ENCODE measurements around the gene QPCT. TPM values are rescaled to one million over a fixed set of nuclear protein-coding genes. Genes with fewer than 3 reads are reported as not detected.

QPCT gene
- total RNA-seq, 2 donors from 2014 or later = 3.2 to 4.3 TPM

DNA sequence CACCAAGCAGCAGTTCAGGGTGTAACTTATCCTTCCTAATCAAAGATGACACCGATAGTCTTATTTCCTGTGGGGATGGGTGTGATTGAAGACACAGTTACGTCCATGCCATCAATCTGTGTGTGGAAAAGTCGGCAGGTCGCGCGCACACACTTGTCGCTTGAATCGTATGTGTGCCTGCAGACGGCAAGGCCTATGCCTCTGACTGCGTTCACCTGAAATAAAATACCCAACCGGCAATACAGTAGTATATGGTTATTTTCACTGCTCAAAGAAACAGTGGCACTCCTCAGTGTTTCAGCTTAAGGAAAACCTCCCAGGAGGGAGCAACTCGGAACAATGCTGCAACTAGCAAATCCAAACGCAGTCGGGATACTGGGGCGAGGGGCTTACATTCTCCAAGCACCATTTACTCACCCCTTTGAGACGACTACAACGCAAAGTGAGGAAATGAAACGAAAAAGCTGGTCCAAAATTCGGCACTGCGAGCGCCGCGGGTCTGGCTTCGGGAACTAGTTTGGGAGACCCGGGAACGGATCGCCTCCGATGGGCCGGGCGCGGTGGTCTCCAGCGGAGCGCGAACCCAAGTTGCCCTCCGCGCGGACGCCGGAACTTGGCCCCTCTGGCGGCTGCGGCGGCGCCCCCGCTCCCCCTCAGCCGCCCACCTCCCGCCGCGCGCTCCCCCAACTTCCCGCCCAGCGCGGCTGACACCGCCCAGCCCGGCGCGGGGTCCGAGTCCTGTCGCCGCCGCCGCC, 20.5 kb upstream of the QPCT start:
- intact Hi-C loops (cut with DNase I) = no loop called here

DNA sequence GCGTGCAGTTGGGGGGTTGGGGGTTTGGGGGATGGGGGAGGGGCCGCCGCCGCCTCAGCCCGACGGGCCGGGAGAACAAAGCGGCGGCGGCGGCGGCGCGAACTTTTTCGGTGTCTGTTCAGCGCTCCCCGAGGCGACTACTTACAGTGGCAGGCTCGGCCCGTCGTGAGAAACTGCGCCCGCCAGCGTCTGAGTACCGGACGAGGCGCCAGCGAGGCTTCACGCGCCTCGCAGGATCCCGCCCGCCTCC, 20.0 kb upstream of the QPCT start:
- DNase-seq (ENCODE audit: low spot score) = peak; percentile 94
- intact Hi-C loops (cut with DNase I) = no loop called here

More for the DNA sequence above, 20.5 kb upstream of the QPCT start:
- no peak for DNase-seq (ENCODE audit: low spot score)

DNA sequence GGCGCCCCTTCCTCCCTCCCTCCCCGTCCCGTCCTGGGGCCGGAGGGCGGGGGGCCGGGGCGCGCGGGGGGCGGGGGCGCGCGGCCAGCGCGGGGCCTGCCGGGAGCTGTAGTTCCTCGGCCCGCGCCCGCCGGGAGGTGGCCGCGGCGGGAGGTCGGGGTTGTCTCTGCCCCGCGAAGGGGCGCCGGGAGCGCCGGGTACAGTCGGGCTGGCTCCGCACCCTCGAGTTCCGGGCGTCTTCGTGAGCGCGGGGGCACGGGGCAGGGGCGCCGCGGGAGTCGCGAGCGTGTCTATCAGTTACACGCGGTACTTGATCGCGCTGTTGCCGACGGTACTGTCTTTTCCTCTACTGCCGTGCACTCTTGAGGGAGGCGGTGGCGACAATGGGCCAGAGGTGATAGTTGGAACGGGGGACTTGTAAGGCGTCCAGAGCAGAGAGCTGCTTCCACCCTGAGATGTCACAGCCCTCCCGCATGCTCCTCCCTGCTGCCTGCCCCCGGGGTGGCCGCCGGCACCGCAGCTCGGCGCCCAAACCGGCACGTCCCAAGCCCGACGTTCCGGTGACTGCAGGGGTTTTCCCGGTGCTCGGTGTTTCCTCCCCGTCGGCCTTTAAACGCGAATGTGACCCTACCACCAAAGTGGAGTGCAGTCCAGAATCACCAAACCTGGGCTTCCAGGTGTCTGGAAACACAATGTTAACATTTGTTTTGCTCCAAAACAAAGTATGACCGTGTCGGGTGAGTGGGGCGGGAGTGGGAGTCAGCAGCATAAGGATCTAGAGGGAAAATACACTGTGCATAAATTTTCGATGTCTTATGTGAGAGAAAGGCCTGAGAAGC, 19.4 kb upstream of the QPCT start, which contains the start of gene PRKD3:
Gene PRKD3, minus strand, starts transcription at position 48 of the 839 bp plus-strand sequence. CDS start 8,309 bp downstream, outside the sequence.
- intact Hi-C loops (cut with DNase I) = no loop called here
- peak; percentile 89 for DNase-seq (ENCODE audit: low spot score)

DNA sequence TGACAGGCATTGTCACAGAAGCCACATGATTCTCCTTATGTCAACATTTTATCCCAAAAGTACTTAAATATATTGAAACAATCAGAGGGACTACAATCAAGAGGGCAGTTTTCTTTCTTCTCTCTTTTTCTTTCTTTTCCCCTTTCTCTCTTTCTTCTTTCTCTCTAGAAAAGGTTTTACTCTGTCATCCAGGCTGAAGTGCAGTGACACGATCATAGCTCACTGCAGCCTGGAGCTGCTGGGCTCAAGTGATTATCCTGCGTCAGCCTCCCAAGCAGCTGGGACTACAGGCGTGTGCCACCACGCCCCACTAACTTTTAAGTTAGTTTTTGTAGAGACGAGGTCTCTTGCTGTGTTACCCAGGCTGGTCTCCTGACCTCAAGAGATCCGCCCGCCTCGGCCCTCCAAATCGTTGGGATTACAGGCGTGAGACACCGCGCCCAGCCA, 18.8 kb upstream of the QPCT start:
- DNase-seq (ENCODE audit: low spot score) = no peak
- intact Hi-C loops (cut with DNase I) = no loop called here

DNA sequence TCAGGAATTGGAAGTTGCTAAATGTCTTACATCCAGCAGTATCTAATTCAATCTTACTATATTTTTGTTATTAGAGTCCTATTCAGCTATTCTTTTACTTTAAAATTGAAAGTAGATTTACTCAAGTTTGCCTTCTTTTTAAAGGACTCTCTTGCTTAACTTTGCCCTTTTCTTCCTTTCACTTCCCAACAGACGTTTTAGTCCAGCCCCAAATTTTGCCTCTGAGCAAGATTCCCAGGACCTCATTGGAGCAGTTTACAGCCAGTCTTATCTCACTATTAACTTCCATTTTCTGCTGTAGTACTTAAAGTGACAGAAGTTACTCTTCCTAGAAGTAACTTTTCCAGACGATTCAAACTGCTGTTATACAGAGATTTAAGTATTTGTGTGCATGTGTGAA, 18.1 kb upstream of the QPCT start:
- DNase-seq (ENCODE audit: low spot score) = no peak
- intact Hi-C loops (cut with DNase I) = no loop called here

DNA sequence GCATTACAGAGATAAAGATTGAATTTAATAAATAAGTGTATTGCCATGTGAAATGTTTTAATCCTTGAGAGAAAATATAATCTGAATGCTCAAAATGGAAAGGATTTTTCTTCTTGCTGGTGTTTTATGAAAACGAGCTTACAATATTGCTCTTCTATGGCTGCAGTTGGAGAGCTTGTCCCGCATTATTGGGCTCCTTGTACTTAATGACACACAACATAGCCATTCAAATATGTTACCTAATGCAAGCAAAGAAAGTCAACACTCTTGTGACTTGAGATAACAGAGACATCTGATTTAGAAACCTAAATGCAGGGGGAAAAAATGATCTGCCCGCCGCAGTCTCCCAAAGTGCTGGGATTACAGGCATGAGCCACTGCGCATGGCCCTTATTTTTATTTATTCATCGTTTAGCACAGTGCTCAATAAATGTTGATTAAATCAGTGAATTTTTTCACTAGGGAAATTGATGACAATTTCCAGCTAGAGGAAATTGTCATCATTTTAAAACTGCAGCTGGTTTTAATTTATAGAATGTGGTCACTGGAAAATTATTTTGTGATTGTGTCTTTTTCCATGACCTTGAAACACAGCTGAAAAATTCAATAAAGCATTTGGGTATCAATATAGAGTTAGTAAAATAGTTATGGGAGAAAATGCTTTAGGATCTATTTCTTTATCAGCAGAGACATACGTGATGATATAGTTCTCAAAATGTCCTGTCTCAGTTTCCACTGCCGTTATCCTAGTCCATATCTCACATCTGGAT, 17.4 kb upstream of the QPCT start:
- intact Hi-C loops (cut with DNase I) = no loop called here
- no peak for DNase-seq (ENCODE audit: low spot score)

DNA sequence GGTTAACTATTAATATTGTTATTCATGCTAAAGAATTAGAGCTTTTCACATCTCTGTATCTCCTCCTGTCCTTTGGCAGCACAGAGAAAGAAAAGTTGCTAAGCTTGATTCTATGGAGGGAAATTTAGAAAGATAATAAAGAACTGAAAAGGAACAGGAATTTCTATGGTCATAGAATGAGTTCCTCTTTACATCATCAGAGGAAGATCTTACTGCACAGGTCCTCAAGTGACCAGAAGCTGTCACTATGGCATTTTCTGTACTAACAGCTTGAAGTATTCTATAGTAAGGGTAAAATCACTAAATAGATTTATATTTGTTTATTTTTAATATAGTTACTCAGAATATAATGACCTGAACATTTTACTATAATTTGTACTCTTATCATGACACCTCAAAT, 13.7 kb upstream of the QPCT start:
- intact Hi-C loops (cut with DNase I) = no loop called here
- no peak for DNase-seq (ENCODE audit: low spot score)

DNA sequence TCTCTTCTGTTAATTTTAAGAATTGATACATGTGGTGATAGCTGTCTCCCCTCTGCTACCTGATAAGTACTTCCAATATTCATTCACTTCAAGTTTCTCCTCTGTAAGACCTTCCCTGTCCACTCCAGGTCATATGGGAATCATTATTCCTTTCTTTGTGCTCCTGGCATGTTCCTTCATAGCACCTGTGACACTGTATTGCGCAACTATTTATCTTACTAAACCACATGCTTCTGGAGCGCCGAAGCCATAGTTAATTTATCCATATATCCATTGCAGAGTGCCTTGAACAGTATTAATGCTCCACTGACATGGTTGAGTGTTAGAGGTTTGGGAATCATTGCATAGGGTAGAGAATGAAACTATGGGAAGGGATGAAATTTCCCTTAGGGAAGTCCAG, 11.9 kb upstream of the QPCT start:
- intact Hi-C loops (cut with DNase I) = no loop called here
- DNase-seq (ENCODE audit: low spot score) = no peak

DNA sequence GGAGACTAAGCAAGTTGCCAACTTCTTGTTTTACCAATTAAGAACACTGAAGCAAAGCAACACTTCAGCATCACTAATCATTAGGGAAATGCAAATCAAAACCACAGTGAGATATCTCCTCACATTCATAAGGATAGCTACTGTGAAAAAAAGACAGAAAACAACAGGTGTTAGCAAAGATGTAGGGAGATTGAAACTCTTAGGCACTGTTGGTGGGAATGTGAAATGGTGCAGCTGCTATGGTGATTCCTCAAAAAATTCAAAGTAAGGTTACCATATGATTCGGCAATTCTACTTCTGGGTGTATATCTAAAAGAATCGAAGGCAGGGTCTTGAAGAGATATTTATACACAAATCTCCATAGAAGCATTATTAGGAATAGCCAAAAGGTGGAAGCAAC, 11.2 kb upstream of the QPCT start:
- DNase-seq (ENCODE audit: low spot score) = no peak

DNA sequence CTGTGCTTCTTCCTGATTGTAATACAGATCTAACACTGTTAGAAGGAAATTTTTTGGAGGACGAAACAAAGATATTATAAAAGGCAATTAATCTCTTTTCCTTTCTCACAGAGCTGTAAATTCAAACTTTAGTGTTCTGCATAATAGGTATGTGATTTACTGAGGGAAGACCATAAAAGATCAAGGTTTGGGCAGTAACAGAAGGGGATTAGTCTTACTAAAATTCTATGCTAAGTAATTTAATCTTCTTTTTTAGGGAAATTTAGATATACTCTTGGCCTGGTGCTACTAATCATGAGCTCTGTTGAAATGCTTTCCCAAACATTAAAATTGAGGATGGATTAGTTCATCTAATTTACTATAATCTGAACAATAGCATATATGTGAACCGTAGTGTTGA, 8.8 kb upstream of the QPCT start:
- DNase-seq (ENCODE audit: low spot score) = no peak
- intact Hi-C loops (cut with DNase I) = no loop called here

More for the DNA sequence above, 11.2 kb upstream of the QPCT start:
- intact Hi-C loops (cut with DNase I) = no loop called here

DNA sequence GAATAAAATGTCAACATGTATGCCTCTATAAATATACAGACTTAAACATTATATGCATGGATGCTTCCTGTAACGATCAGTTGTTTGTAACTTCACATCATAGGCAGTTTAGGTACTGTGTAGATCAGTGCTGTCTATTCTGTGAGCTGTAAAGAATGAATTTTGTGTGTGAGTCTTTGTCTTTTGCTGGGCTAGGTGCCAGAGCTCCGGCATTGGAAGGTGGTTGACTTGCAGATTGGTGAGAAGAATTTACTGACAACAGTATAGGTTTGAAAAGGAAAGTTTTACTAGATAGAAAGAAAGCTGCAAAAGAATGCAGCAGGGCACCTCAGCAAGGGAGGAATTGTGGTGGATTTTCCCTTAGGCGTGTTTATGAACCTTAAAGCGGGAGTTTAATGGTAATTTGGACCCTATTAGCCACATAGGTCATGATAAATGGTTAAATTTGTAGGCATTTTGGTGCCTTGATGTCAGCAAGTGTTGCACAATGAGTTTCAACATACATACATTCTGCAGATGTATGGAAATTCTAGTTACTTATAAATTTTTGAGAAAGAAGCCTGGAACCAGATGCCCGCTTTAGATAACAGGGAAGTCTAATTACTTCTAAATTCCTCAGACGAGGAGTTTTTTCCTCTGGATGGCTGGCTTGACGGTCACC, 6.7 kb upstream of the QPCT start:
- no peak for DNase-seq (ENCODE audit: low spot score)
- intact Hi-C loops (cut with DNase I) = no loop called here

DNA sequence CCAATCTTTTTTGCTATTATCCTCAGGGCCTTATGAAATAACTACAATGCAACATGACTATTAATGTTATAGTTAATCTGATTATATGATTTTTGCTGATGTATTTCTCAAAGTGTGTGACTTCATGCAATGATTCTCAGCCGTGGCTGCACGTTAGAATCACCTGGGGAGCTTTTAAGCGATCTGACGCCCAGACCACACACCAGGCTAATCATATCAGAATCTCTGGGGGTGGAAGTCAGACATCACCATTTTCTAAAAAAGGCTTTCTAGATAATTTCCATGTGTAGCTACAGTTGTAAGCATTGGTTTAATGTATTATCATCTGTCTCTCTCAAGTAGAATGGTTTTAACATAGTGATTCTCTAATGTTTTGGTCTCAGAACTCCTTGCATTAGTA, 5.5 kb upstream of the QPCT start:
- intact Hi-C loops (cut with DNase I) = no loop called here
- DNase-seq (ENCODE audit: low spot score) = no peak

DNA sequence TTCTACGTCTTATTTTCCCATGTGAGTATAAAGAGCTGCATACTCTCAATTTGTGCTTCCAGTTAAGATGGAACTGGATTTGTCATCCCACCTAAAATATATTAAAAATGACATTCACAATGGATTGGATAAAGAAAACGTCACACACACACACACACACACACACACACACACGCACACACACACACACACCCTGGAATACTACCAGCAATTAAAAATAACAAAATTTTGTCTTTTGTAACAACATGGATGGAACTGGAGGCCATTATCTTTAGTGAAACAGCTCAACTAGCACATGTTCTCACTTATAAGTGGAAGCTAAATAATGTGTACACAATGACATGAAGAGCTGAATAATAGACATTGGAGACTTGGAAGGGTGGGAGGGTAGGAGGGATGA, 3.8 kb upstream of the QPCT start:
- no peak for DNase-seq (ENCODE audit: low spot score)
- intact Hi-C loops (cut with DNase I) = no loop called here

DNA sequence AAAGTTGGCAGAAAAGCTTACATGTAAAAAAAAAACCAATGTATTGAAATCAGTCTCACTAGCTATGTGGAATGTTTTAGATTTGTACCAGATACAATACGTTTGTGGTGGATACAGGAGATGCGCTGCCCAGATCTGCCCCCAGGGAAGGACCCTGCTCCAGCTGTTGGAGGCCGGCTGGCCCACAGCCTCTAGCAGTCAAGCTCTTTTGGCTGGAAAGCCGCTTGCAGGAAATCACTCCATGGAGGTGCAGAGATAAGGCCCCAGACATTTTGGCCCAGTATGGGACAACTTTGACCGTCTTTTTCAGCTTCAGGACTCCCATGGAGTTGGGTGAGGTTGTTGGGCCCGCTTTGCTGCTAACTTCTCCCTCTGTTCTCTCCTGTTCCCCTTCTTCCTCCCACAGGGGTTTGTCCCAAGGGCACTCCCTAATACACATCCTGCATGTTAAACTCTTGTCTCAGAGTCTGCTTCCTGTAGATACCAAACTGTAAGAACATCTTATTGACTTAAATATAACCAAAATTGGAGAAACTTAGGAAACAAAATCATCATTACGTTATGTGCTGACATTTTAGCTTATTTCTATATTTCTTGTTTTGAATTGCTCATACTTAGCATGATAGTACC, 1.7 kb upstream of the QPCT start:
- intact Hi-C loops (cut with DNase I) = no loop called here

DNA sequence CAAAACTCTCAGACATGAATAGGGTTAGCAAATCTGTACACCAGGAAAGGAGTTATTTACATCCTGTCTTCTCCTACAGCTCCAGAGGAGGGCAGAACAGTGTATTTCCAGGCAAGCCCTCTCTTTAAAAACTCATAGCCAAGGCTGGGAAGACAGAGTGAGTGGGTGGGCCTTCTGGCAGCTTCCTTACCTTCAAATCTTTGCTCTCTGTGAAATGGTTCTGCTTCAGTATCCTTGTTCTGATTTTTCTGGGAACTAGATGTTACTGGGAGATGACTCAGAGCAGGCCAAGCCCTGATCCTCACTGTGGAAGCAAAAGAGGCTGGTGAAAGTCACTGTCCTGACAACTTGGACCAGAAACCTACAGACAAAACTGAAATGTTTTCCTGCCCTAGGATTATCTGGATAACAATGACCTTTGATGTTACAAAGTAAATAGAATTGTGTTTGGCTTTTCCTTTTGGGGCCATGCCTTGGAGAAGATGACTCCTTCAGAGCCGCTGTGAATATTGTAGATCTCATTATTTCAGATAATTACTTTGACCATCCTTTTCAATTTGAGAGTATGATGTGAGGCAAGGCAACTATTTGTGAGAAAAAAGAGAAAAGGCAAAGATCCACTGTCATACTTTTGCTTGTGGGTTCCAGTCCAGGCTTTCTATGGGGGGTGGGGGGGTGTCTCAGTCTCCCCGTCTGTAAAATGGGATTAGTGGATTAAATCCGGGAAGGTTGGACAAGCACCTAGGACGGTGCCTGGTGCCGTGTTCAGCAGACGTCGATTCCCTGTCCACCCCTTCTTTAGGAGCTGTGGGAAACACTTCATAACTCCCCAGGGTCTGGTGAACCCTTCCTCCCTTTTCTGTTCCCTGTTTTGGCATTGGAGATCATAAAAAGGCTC, 644 bp upstream of the QPCT start:
- intact Hi-C loops (cut with DNase I) = no loop called here
- DNase-seq (ENCODE audit: low spot score) = no peak

More for the DNA sequence above, 1.7 kb upstream of the QPCT start:
- DNase-seq (ENCODE audit: low spot score) = no peak

DNA sequence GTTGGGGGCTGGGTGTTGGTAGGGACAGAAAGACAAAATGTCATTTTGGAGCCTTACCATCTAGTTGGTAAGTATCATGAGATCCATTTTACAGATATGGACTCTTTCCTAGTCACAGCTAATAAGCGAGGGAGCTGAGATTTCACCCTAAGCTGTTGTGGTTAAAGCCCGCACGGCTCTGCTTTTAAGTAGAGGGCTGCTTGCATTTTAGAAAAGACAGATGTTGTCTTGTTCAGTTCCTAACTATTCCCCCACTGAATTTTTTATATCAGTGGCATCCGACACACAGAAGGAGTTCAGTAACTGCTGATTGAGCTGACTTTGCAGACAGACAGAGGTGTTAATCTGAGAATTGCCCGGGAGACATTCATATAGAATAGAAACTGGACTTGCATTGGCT, 3.7 kb downstream of the QPCT start:
- intact Hi-C loops (cut with DNase I) = no loop called here
- DNase-seq (ENCODE audit: low spot score) = no peak

DNA sequence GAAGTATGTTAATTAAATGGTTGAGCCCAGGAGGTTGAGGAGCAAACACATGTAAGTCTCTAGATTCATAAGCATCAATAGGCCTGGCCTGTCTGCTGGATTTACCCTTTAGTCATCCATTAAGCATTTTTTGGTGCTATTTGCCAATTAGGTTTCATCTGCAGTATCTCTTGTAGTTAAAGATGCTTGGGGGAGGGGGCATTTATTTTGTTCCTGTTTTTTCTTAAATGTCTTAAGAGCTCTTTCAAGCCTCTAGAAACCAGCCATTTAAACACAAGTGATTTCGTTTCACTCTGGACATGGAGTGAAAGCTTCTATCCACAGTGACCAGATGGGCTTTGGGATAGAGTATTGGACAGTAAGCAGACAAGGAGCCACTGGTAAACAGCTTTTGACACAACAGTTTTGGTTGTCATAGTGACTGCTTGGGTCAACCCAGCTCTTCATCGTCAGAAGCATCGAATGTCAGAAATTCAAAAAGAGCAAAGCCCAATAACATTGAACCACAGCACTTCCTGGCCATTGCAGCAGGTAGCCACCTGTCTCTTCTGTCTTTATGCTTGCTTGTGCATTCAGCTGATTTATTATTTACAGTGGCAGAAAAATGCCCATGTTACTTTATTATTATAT, 4.9 kb downstream of the QPCT start:
- DNase-seq (ENCODE audit: low spot score) = no peak
- intact Hi-C loops (cut with DNase I) = no loop called here

DNA sequence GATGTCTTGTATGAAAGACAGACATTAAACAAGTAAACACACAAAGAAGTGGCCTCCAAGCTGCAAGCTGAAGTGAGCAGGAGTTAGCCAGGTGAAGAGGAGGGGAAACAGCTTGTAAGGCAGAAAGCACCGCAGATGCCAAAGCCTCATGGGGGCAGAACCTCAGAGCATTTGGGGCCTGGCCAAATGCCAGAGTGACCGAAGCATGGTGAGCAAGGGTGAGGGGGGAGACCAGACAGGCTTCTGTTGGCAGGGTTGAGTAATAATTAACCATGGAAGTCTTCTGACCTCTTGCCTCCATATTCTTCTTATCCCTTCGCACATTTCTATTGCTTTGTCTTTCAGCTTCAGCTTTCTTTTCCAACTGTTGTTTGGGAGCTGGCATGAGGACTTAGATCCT, 5.6 kb downstream of the QPCT start:
- intact Hi-C loops (cut with DNase I) = no loop called here
- DNase-seq (ENCODE audit: low spot score) = no peak
